Hepatic stellate cell (primary cell): ENCODE measurements around the gene ZBTB17.
"Not testable (repeated sequence)": the region's sequence is repeated elsewhere in the genome, so short reads cannot be mapped to it uniquely, and the experiment has no call there.

ENCODE experiments used
- DNase-seq: peaks from one replicate; pipeline ENCODE4 v3.0.0; 2011; ENCODE audit warnings: low spot score

ZBTB17 gene

DNA sequence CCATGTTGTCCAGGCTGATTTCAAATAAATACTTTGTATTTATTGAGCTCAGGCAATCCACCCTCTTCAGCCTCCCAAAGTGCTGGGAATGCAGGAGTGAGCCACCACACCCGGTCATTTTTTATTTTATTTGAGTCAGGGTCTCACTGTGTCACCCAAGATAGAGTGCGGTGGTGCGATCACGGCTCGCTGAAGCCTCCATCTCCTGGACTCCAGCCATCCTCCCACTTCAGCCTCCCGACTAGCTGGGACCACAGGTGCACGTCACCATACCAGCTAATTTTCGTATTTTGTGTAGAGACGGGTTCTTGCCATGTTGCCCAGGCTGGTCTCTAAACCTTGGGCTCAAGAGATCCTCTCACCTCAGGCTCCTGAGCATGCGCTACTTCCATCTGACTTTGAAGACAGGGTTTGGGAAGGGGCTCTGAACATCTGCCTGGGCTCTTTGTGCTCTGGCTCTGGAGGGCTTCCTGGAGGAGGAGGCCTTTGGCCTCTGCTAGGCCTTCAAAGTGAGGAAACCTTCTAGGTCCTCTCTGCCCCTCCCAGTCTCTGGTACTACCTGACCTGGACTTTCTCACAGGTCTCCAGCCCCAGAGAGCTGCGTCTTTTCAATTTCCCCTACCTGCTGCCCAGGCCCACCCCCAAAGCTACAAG lies 36.2 kb upstream of the ZBTB17 start:
- DNase-seq, result no peak

DNA sequence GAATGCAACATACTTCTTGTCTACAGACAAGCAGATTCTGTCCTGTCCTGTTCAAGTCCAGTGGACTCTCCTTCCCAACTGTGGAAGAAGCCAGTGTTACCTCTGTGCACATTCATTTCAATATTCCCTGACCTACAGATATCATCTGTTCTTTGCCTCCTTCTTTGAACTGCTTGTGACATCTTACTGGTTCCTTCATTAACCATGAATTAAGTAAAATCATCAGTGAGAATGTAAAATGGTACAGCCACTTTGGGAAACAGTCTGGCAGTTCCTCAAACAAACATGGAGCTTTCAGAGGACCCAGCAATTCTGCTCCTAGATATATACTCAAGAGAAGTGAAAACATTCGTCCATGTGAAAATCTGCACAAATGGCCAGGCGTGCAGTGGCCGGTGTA lies 34.9 kb upstream of the ZBTB17 start:
- no peak for DNase-seq

DNA sequence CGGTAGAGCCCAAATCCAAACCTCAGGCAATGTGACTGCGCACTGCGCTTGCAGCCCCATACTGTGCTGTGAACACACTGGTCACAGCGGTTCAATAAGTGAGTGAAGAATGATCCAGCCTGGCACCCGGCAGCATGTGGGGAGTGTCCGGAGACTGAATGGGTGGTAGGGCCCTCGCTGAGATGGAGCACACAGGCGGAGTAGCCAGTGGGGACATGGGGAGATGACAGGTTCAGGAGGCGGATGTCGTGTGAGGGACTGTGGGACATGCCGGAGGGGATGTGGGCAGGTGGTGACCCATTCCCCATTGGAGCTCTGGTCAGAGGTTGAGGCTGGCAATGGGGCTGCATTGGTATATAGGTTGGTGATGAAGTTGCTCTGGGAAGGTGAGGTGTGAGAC lies 33.8 kb upstream of the ZBTB17 start:
- DNase-seq, result no peak

DNA sequence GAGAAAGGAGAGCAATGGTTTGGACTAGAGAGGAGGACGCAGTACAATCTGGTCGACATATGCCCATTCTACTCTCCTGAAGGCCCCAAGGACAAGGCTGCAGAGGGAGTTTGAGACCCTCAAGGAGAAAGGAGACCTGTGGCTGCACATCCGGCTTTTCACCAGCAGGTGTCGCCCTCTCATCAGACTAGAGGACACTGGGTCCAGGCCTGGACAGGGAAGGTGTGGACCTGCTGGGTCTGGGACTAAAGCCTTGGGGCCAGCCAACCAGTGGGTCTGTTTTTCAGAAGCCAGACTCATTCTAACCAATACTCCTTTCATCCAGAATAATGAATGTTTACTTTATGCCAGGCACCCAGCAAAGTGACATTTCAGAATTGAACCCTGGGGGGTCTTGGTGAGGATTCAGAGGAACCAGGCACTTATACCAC lies 33.1 kb upstream of the ZBTB17 start:
- DNase-seq, result peak; percentile 84

DNA sequence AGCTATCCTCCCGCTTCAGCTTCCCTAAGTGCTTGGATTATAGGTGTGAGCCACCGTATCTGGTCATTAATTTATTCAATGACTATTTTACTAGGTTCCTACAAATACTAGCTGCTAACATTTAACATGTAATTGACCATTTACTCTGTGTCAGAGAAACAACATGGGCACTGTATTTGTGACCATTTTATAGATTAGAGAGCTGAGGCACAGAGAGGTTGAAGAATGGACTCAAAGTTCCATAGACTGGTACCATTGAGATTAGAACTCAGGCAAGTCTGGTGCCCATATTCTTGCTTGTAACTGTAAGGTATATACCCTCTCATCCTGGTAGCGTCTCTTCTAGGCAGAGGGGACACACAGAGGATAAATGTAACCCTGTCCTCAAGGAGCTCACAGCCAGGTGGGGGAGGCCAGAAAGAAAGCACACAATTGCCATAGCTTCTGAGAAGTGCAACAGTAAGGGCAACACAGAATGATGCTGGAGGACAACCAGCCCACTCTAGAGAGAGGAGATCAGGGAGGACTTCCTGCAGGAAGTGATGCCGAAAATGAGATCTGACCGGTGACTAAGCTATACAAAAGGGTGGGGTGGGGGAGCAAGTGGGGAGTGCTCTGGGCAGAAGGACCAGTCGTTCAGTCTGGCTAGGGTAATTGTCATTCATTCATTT lies 31.9 kb upstream of the ZBTB17 start:
- DNase-seq, result no peak

DNA sequence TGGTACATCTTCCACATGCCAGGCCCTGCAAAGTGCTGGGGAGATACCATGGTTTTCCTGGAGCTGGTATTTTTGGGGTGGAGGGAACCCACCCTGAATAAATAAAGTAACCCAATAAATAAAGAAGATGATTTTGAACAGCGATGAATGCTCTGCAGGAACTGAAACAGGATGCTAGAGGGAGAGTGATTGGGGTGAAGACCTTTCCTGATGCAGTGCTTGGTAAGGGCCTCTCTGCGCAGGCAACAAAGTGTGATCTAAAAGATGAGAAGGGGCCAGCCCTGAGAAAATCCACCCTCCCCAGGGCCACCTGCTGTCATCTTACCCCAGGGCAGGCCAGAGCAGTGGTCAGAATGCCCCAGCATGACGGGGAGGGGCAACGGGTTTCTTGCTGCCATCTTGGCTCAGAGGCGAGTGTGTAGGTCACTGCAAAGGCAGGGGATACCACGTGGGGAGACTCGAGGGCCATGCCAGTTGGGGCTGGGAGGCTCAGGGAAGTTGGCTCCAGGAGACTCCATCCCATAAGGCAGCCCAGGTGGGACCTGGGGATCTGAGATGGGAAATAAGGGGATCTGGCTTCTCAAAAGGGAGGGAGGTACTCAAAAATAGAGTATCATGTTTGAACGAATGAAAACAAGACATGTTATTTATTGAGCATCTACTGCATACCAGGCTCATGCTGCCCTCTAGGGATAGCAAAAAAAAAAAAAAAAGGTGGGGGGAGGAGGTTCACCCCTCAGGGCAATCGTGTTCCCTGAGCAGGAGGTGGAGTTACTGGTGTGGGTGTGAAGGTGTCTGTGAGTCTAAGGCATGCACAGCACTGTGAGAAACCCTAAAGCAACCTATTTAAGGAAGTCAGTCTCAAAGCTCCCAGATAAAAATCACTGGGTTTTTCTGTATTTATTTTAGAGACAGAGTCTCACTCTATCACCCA lies 30.9 kb upstream of the ZBTB17 start:
- DNase-seq, result no peak

DNA sequence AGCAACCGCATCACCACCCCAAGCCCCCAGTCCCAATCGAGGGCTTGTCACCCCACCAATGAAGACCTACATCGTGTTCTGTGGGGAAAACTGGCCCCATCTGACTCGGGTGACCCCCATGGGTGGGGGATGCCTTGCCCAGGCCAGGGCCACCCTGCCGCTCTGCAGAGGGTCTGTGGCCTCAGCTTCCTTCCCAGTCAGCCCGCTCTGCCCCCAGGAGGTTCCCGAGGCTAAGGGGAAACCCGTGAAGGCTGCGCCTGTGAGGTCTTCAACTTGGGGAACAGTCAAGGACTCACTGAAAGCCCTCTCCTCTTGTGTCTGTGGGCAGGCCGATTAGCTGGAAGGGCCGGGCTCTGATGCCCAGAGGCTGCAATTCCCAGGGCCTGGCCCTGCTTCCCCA lies 30.1 kb upstream of the ZBTB17 start:
- DNase-seq, result no peak

DNA sequence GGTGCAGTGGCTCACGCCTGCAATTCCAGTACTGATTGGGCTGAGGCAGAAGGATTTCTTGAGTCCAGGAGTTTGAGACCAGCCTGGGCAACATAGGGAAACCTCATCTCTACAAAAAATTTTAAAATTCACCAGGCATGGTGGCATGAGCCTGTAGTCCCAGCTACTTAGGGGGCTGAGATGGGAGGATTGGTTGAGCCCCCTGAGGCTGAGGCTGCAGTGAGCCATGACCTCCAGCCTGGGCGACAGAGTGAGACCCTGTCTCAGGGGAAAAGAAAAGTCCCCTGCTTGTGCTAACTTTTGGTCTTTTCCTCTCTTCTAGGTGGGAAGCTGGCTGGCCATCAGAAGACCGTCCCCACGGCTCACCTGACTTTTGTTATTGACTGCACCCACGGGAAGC lies 29.7 kb upstream of the ZBTB17 start:
- no peak for DNase-seq

DNA sequence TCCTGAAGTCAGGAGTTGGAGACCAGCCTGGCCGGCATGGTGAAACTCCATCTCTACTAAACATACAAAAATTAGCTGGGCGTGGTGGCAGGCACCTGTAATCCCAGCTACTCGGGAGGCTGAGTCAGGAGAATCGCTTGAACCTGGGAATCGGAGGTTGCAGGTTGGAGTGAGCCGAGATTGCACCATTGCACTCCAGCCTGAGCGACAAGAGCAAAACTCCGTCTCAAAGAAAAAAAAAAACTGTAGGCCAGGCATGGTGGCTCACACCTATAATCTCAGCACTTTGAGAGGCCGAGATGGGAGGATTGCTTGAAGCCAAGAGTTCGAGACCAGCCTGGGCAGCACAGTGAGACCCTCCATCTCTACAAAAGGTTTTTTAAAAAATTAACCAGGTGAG lies 25.4 kb upstream of the ZBTB17 start:
- not testable (repeated sequence) for DNase-seq

DNA sequence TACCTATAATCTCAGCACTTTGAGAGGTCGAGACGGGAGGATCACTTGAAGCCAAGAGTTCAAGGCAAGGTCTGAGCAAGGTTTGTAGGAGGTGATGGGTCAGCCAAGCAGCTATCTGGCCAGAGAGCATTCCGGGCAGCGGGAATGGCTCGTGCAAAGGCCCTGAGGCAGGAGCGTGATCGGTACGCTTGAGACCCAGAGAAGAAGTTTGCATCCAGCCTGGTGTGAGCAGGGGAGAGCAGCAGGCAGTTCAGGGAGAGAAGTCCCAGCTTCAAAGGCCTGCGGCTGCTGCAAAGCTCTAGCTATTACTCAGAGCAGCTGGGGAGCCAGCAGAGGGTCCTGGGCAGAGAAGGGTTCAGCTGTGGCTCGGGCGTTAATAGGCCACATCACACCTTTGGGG lies 23.0 kb upstream of the ZBTB17 start:
- DNase-seq, result no peak

DNA sequence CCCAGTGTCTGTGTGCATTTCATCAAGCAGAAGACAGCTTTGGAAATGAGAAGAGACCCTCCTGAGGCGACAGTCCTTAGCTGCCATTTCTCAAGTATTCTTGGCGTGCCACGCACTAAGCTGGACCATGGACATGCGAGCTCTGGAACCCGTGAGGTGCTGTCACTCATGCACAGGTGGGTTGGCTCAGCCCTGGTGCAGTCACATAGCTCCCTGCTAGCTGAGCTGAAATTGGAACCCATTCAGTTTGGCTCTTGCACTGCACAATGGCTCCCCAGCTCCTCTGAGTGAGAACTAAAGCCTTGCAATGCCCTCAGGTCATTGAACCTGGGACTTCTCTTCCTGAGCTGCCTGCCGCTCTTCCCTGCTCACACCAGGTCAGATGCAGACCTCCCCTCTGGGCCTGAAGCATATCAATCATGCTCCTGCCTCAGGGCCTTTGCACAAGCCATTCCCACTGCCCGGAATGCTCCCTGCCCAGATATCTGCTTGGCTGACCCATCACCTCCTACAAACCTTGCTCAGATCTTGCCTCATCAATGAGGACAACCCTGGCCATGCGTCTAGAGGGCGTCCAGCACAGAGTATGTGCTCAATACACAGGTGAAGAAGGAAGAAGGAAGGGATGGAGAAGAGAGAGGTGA lies 21.9 kb upstream of the ZBTB17 start:
- no peak for DNase-seq

DNA sequence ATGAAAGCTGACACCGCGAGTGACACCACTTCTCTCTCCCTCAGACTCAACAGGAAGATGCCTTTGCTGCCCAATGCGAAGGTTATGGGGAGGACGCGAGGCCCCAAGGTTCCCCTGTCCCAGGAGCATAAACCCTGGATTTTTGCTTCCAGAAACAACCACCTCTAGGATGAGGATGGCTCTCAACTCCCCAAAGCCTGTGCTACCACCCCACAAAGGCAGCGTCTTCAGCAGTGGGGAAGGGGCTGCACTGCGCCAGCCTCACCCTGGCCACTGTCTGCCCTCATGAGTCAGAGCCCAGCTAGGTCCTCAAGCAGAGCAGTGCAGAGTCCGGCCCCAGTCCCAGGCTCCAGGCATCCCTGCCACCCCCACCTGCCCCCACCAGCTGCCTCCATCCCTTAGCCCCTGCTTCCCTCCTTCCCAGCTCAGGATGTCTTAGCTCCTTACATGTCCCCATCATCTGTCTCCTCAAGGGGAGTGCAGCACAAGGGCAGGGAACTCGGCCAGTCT lies 21.2 kb upstream of the ZBTB17 start:
- DNase-seq, result no peak

DNA sequence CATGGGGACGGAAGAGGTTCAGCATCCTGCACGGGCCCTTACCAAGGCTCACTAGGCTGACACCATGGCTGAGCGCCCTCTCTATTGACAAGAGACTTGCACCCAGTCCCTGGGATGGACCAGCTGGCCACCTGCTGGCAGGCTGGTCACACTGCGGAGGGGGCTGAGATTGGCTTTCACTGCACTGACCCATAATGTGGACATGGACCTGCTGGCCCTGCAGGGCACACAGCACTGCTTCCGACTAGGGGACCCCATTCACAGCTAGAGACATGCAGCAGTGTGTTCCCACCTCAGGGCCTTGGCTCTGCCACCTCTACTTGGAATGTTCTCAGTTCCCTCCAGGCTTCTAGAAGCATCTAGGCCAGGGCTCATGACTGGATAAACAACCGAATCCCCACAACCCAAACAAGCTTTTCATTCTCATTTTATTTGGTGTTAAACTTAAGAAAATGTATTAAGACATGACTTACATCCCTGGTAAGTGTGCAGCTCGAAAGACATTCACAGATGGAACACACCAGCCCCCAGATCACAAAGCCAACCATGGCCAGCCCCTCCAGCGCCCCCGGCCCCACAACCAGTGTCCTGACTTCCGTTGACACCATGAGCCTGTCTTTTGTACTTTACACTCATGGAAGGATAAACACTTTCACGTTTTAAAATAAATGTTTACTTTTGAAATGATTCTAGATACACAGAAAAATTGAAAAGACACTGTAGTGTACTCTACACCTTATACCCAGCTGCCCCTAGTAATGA lies 18.9 kb upstream of the ZBTB17 start:
- peak; percentile 87 for DNase-seq

DNA sequence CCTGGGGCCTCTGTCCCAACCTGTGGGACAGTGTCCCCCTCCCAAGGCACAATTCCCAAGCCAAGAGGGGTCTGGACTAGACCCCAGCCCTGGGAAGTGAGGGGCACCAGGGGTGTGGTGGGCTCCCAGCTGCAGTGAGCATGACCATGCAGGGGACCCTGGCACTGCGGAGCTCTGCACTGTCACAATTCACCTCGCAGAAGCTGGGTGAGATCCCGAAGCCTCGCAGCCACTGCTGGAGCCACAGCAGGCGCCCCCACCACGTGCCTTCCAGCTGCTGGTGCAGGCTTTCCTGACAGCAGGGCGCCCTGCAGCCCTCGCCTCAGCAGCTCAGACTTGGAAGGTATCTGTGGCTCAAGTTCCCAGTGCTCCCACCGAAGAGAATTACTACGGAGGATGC lies 18.2 kb upstream of the ZBTB17 start:
- DNase-seq, result no peak

DNA sequence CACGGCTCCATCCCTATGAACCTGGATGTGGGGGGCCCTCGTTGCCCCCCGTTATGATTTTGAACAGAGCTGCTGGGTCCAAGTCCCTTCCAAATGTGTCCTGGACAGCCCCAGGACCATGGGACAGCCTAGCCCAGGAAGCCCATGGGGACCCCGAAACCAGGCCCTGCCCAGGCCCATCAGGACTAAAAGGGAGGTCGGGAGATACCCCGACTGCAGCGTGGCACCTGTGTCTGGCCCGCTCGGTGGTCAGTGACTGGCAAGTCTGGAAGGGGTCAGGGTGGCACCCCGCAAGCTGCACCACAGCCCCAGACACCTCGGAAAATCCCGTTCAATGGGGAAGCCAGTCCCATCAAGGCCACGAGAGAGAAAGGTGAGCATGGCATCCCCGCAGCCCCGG lies 17.8 kb upstream of the ZBTB17 start:
- DNase-seq, result no peak

DNA sequence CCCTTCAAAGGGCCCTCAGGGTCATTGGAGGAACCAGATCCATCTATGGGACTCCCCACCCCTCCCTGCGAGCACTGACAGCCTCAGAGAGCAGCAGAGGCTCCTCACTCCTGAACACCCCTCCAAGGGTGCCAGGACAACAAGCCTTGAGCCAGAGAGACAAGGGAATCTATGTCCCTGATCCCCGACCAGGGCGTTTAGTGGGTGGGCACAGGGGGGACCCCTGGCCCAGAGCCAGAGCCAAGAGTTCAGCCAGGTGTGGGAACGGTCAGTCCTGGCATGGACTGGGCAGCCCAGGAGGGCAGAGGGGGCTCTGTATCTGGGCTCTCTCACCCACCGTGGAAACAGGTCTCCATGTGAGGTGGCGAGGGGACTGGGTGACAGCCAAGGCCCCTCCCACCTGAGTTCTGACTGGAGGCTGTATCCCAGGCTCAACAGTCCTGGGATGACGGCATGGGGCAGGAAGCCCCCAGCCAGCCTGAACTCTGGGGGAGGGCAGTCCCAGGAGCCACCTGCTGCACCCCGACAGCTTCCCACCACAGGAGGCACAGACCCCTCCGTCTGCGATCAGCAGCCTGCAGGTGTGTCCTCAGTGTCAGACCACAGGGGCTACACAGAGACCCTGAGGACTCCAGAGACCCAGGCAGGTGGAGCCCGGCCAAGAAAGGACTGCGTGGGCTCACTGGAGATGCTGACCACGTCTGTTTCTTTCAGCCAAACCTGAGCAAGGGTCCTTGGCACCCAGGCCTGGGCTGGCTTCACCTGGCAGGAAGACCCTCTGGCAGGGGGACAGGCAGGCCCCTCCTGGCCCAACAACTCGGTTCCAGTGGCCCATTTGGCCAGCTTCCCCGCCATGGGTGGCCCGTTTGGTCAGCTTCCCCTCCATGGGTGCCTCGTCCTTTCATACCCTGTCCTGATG lies 16.9 kb upstream of the ZBTB17 start:
- no peak for DNase-seq

DNA sequence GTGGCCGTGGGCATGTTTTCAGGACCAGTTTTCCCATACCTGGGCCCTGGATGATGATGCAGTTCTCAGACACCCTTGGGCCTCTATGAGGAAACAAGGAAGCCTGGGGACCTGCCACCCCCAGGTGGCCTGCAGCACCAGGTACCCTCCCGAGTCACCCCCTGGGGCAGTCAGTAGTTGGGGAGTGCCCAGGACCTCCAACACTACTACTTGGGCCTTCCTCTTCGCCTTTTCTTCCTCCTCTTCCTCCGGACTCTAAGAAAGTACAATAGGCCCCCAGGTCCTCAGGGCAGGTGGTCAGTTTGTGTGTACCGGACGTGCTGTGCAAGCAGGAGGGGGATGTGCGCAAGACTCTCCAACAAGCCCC lies 16.3 kb upstream of the ZBTB17 start:
- no peak for DNase-seq

DNA sequence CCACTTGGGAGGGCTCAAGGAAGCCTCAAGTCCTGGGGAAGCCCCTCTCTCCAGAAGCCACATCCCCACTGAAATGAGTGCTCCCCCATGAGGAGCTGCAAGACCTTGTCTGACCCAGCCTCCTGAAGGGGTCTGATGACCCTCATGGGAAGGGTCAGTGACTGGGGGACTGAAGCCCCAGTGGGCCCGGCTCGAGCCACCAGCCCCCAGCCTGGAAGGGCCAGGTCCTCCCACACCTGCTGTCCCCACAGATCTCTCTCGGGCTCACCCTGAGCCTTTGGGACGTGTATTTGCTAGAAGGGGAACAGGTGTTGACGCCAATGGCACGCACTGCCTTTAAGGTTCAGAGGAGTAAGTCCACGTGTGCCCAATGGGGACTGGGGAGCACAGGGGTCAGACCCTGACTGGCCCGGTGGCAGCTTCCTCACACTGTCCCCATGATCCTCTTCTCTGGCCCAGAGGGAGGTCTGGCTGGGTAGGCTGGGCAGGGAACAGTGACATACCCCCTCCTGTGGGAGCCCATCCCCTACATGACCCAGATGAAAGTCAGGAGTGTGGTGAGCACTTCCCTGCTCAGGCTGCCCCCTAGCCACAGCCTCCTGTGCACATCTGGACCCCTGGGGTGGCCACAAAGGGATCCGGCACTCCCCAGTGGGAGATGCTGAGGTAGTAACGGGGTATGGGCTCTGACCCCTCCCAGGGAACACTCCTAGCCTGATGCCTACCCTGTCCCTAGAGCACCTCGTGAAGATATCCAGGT lies 15.7 kb upstream of the ZBTB17 start:
- DNase-seq, result no peak

DNA sequence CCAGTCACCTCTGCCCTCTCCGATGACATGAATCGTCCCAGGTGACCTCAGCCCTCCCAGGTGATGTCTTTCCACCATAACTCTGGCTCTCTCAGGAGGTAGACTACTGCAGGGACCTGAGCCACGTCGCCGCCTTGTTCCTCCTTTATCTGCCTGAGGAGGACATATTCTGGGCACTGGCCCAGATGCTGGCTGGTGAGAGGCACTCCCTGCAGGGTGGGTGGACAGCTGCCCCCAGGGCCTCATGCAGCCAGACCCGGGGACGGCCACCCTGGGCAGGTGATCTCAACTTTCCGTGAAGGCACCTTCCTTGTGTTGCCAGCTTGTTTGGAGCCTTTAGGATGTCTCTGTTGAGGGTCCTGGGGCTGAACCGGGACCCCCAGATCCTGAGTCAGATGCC lies 13.9 kb upstream of the ZBTB17 start:
- no peak for DNase-seq
